Measurements from ENCODE around the gene SLC30A2. TPM values are rescaled to one million over a fixed set of nuclear protein-coding genes. Genes with fewer than 3 reads are reported as not detected.

Gene SLC30A2
- total and polyA plus RNA-seq, 2 experiments from 2014 or later, result 1.8 to 4.8 TPM

- no peaks in the 10 kb centered on the region for H3K79me2 ChIP-seq
- WGBS (ENCODE audit: low lambda C conversion rate, missing lambda C conversion rate), result 84% methylated on average over 10 of the region's 10 CpGs
These were observed 29.5 kb downstream of the SLC30A2 start for GRCh38 chr1:26016258-26016952.

DNA sequence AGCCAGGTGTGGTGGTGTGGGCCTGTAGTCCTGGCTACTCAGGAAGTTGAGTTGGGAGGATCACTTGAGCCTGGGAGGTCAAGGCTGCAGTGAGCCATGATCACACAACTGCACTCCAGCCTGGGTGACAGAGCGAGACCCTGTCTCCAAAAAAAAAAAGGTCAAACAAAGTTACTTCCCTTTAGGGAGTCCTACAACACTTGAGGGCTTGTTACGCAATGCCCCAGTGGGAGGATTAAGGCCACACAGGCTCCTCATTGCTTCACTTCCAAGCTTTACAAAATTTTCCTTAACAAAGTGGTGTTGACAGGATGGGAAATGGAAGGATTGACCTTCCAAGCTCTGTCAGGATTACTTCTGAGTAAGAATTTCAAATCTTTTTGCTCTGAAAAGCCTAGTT, 30.6 kb downstream of the SLC30A2 start:
- no peak for TF ChIP-seq CTCF (IDR thresholded peaks at IDR 0.05; ENCODE audit: poor library complexity)
- peak; percentile 58 for TF ChIP-seq EZH2phosphoT487 (IDR thresholded peaks at IDR 0.05; ENCODE audit: low read depth, severe bottlenecking, unreplicated experiment)
- no peak for TF ChIP-seq EZH2 (IDR thresholded peaks at IDR 0.05; ENCODE audit: borderline replicate concordance)
- no peaks in the 10 kb centered on the region for H3K9me2 ChIP-seq (replicated peaks; ENCODE audit: insufficient read depth)
- H3K27me3 ChIP-seq, result no peaks in the 10 kb centered on the region
- H3K4me3 ChIP-seq, result no peak overlapping the region
- no peaks in the 10 kb centered on the region for H3K4me1 ChIP-seq (ENCODE audit: insufficient read depth)
- H2AFZ ChIP-seq, result no peak overlapping the region
- no peaks in the 10 kb centered on the region for H3K36me3 ChIP-seq (replicated peaks; ENCODE audit: insufficient read depth, low read depth)
- no peaks in the 10 kb centered on the region for H3K9me3 ChIP-seq (ENCODE audit: low read depth)
- no peak overlapping the region for H3K4me2 ChIP-seq
- no peaks in the 10 kb centered on the region for H4K20me1 ChIP-seq (ENCODE audit: insufficient read depth, poor library complexity, severe bottlenecking)
- DNase-seq (ENCODE audit: low spot score), result peak; percentile 51
- no peaks in the 10 kb centered on the region for H3K79me2 ChIP-seq
- H3K27ac ChIP-seq, result no peak overlapping the region
- WGBS (ENCODE audit: low lambda C conversion rate, missing lambda C conversion rate), result 75% methylated on average over 2 of the region's 2 CpGs

More at GRCh38 chr1:26016258-26016952, 29.5 kb downstream of the SLC30A2 start:
- Histone ChIP-seq H3K27me3 (no peaks in the 10 kb centered on the region), H2AFZ (no peak overlapping the region), H3K9me2 (replicated peaks; ENCODE audit: insufficient read depth) (no peaks in the 10 kb centered on the region), H3K9me3 (ENCODE audit: low read depth) (no peaks in the 10 kb centered on the region), H3K4me2 (no peak overlapping the region), H4K20me1 (ENCODE audit: insufficient read depth, poor library complexity, severe bottlenecking) (no peaks in the 10 kb centered on the region), H3K27ac (no peak overlapping the region), H3K36me3 (replicated peaks; ENCODE audit: insufficient read depth, low read depth) (no peaks in the 10 kb centered on the region), H3K4me1 (ENCODE audit: insufficient read depth) (no peaks in the 10 kb centered on the region), H3K4me3 (no peak overlapping the region)
- no peak for DNase-seq (ENCODE audit: low spot score)
- TF ChIP-seq CTCF (IDR thresholded peaks at IDR 0.05; ENCODE audit: poor library complexity), result no peak
- no peak for TF ChIP-seq EZH2 (IDR thresholded peaks at IDR 0.05; ENCODE audit: borderline replicate concordance)
- no peak for TF ChIP-seq EZH2phosphoT487 (IDR thresholded peaks at IDR 0.05; ENCODE audit: low read depth, severe bottlenecking, unreplicated experiment)

GRCh38 chr1:26014179-26014578, 31.7 kb downstream of the SLC30A2 start:
- Histone ChIP-seq H3K27ac (no peak overlapping the region), H3K4me1 (ENCODE audit: insufficient read depth) (no peaks in the 10 kb centered on the region), H3K9me2 (replicated peaks; ENCODE audit: insufficient read depth) (no peaks in the 10 kb centered on the region), H3K9me3 (ENCODE audit: low read depth) (no peaks in the 10 kb centered on the region), H3K79me2 (no peaks in the 10 kb centered on the region), H4K20me1 (ENCODE audit: insufficient read depth, poor library complexity, severe bottlenecking) (no peaks in the 10 kb centered on the region), H3K4me3 (no peak overlapping the region), H3K36me3 (replicated peaks; ENCODE audit: insufficient read depth, low read depth) (no peaks in the 10 kb centered on the region), H2AFZ (no peak overlapping the region), H3K4me2 (no peak overlapping the region), H3K27me3 (no peaks in the 10 kb centered on the region)
- TF ChIP-seq EZH2phosphoT487 (IDR thresholded peaks at IDR 0.05; ENCODE audit: low read depth, severe bottlenecking, unreplicated experiment), result no peak
- no peak for TF ChIP-seq EZH2 (IDR thresholded peaks at IDR 0.05; ENCODE audit: borderline replicate concordance)
- no peak for TF ChIP-seq CTCF (IDR thresholded peaks at IDR 0.05; ENCODE audit: poor library complexity)
- WGBS (ENCODE audit: low lambda C conversion rate, missing lambda C conversion rate), result 87% methylated on average over 2 of the region's 2 CpGs
- no peak for DNase-seq (ENCODE audit: low spot score)
